Measurements from ENCODE around the gene DOCK4. TPM values are rescaled to one million over a fixed set of nuclear protein-coding genes. Genes with fewer than 3 reads are reported as not detected.

Gene DOCK4
- total RNA-seq, 4 donors from 2014 or later: 9.9 to 30.9 (median 13.7) TPM

GRCh38 chr7:112140600-112140999, 65.6 kb downstream of the DOCK4 start:
- Histone ChIP-seq H3K27me3 (no peaks in the 10 kb centered on the region), H3K27ac (no peak overlapping the region), H3K4me3 (no peak overlapping the region), H3K9me3 (no peaks in the 10 kb centered on the region), H3K36me3 (no peaks in the 10 kb centered on the region), H3K4me1 (peaks cover 0 to 35% (median 3%) of the 10 kb centered on the region in 3 donors)
- WGBS, 2 donors: 25 to 30% methylated on average over 3 of the region's 3 CpGs
- intact Hi-C loops (cut with DNase I): no loop called here
- TF ChIP-seq POLR2A (IDR thresholded peaks at IDR 0.05): no peak
- no peak for TF ChIP-seq CTCF (IDR thresholded peaks at IDR 0.05)
- no peak for DNase-seq

- no peak overlapping the region for H3K4me3 ChIP-seq
- peaks cover 0 to 27% (median 0%) of the 10 kb centered on the region in 3 donors for H3K4me1 ChIP-seq
- H3K27me3 ChIP-seq: no peaks in the 10 kb centered on the region
- TF ChIP-seq POLR2A (IDR thresholded peaks at IDR 0.05): no peak
- H3K9me3 ChIP-seq: no peaks in the 10 kb centered on the region
- no peaks in the 10 kb centered on the region for H3K36me3 ChIP-seq
- no peak for DNase-seq
- WGBS, 2 donors: 91 to 97% methylated on average over 3 of the region's 3 CpGs
- H3K27ac ChIP-seq: no peak overlapping the region
- intact Hi-C loops (cut with DNase I): no loop called here
Measured at GRCh38 chr7:112138938-112139337, 67.3 kb downstream of the DOCK4 start.

- Histone ChIP-seq H3K36me3 (no peaks in the 10 kb centered on the region), H3K4me1 (peaks cover 0 to 22% (median 0%) of the 10 kb centered on the region in 3 donors), H3K27ac (no peak overlapping the region), H3K9me3 (no peaks in the 10 kb centered on the region), H3K27me3 (no peaks in the 10 kb centered on the region), H3K4me3 (no peak overlapping the region)
- DNase-seq: no peak
- 47 to 58% methylated on average over 3 of the region's 3 CpGs for WGBS, 2 donors
- intact Hi-C loops (cut with DNase I): no loop called here
- TF ChIP-seq POLR2A (IDR thresholded peaks at IDR 0.05) (no peak), CTCF (IDR thresholded peaks at IDR 0.05) (no peak)
Measured at GRCh38 chr7:112138325-112138852, 67.8 kb downstream of the DOCK4 start.

- Histone ChIP-seq H3K4me3 (no peak overlapping the region), H3K27ac (no peak overlapping the region), H3K4me1 (peaks cover 0 to 19% (median 0%) of the 10 kb centered on the region in 3 donors), H3K9me3 (no peaks in the 10 kb centered on the region), H3K27me3 (no peaks in the 10 kb centered on the region), H3K36me3 (no peaks in the 10 kb centered on the region)
- TF ChIP-seq CTCF (IDR thresholded peaks at IDR 0.05) (no peak), POLR2A (IDR thresholded peaks at IDR 0.05) (no peak)
- intact Hi-C loops (cut with DNase I): no loop called here
- no peak for DNase-seq
- 90 to 94% methylated on average over 3 of the region's 3 CpGs for WGBS, 2 donors
Measured at GRCh38 chr7:112137141-112138101, 68.8 kb downstream of the DOCK4 start.

GRCh38 chr7:112136271-112137008, 69.8 kb downstream of the DOCK4 start:
- no peak for DNase-seq
- whole genome bisulfite sequencing, 2 donors: 80 to 88% methylated on average over 4 of the region's 4 CpGs
- Histone ChIP-seq H3K4me3 (no peak overlapping the region), H3K36me3 (no peaks in the 10 kb centered on the region), H3K27ac (peak overlapping the region in 1 of 4 donors; percentile 1), H3K4me1 (peaks cover 0 to 19% (median 0%) of the 10 kb centered on the region in 3 donors), H3K27me3 (no peaks in the 10 kb centered on the region), H3K9me3 (no peaks in the 10 kb centered on the region)
- intact Hi-C loops (cut with DNase I): no loop called here
- no peak for TF ChIP-seq CTCF (IDR thresholded peaks at IDR 0.05)

All from esophagus squamous epithelium (tissue), 5 donors.